Measurements from ENCODE around the gene PIK3R4. TPM values are rescaled to one million over a fixed set of nuclear protein-coding genes. Genes with fewer than 3 reads are reported as not detected.

Gene PIK3R4
- total RNA-seq, 1 donor, result 35.5 TPM

- no peaks in the 10 kb centered on the region for H3K36me3 ChIP-seq (ENCODE audit: insufficient read depth, low read length)
- H3K27me3 ChIP-seq (ENCODE audit: insufficient read depth, low read length), result no peaks in the 10 kb centered on the region
- no peak overlapping the region for H3K4me2 ChIP-seq (ENCODE audit: insufficient read depth, low read length)
- H3K79me2 ChIP-seq (ENCODE audit: insufficient read depth, low read length), result no peaks in the 10 kb centered on the region
- no peak overlapping the region for H3K27ac ChIP-seq (ENCODE audit: low read depth, low read length)
- no peaks in the 10 kb centered on the region for H4K20me1 ChIP-seq (ENCODE audit: insufficient read depth, low read length)
- no peaks in the 10 kb centered on the region for H3K4me1 ChIP-seq (ENCODE audit: insufficient read depth, low read length)
- H2AFZ ChIP-seq (ENCODE audit: low read length), result no peak overlapping the region
- DNase-seq (ENCODE audit: insufficient read length, low spot score, missing footprints), result no peak
- H3K9me3 ChIP-seq (ENCODE audit: low read depth, low read length), result no peaks in the 10 kb centered on the region
- no peak for TF ChIP-seq CTCF (IDR thresholded peaks at IDR 0.05; ENCODE audit: extremely low read depth, low read depth, low read length)
- no peak overlapping the region for H3K4me3 ChIP-seq (ENCODE audit: insufficient read depth, low read length)
Measured at GRCh38 chr3:130648293-130648692, 98.3 kb downstream of the PIK3R4 start.

- Histone ChIP-seq H3K36me3 (ENCODE audit: insufficient read depth, low read length) (no peaks in the 10 kb centered on the region), H3K27ac (ENCODE audit: low read depth, low read length) (no peak overlapping the region), H3K79me2 (ENCODE audit: insufficient read depth, low read length) (no peaks in the 10 kb centered on the region), H2AFZ (ENCODE audit: low read length) (no peak overlapping the region), H3K27me3 (ENCODE audit: insufficient read depth, low read length) (no peaks in the 10 kb centered on the region), H3K9me3 (ENCODE audit: low read depth, low read length) (no peaks in the 10 kb centered on the region), H3K4me2 (ENCODE audit: insufficient read depth, low read length) (no peak overlapping the region), H3K4me3 (ENCODE audit: insufficient read depth, low read length) (no peak overlapping the region), H3K4me1 (ENCODE audit: insufficient read depth, low read length) (no peaks in the 10 kb centered on the region), H4K20me1 (ENCODE audit: insufficient read depth, low read length) (no peaks in the 10 kb centered on the region)
- no peak for DNase-seq (ENCODE audit: insufficient read length, low spot score, missing footprints)
- TF ChIP-seq CTCF (IDR thresholded peaks at IDR 0.05; ENCODE audit: extremely low read depth, low read depth, low read length), result no peak
Measured at GRCh38 chr3:130645261-130645660, 101.4 kb downstream of the PIK3R4 start.

GRCh38 chr3:130644628-130645253 is 101.9 kb downstream of the PIK3R4 start:
- H3K9me3 ChIP-seq (ENCODE audit: low read depth, low read length), result no peaks in the 10 kb centered on the region
- H4K20me1 ChIP-seq (ENCODE audit: insufficient read depth, low read length), result no peaks in the 10 kb centered on the region
- no peak for TF ChIP-seq CTCF (IDR thresholded peaks at IDR 0.05; ENCODE audit: extremely low read depth, low read depth, low read length)
- H2AFZ ChIP-seq (ENCODE audit: low read length), result no peak overlapping the region
- no peaks in the 10 kb centered on the region for H3K36me3 ChIP-seq (ENCODE audit: insufficient read depth, low read length)
- H3K27ac ChIP-seq (ENCODE audit: low read depth, low read length), result no peak overlapping the region
- H3K27me3 ChIP-seq (ENCODE audit: insufficient read depth, low read length), result no peaks in the 10 kb centered on the region
- no peak for DNase-seq (ENCODE audit: insufficient read length, low spot score, missing footprints)
- no peak overlapping the region for H3K4me3 ChIP-seq (ENCODE audit: insufficient read depth, low read length)
- H3K4me1 ChIP-seq (ENCODE audit: insufficient read depth, low read length), result no peaks in the 10 kb centered on the region
- no peak overlapping the region for H3K4me2 ChIP-seq (ENCODE audit: insufficient read depth, low read length)
- no peaks in the 10 kb centered on the region for H3K79me2 ChIP-seq (ENCODE audit: insufficient read depth, low read length)

GRCh38 chr3:130640027-130640426 is 106.6 kb downstream of the PIK3R4 start:
- no peak overlapping the region for H3K27ac ChIP-seq (ENCODE audit: low read depth, low read length)
- DNase-seq (ENCODE audit: insufficient read length, low spot score, missing footprints), result no peak
- no peak overlapping the region for H3K4me2 ChIP-seq (ENCODE audit: insufficient read depth, low read length)
- TF ChIP-seq CTCF (IDR thresholded peaks at IDR 0.05; ENCODE audit: extremely low read depth, low read depth, low read length), result no peak
- no peak overlapping the region for H3K4me3 ChIP-seq (ENCODE audit: insufficient read depth, low read length)
- no peaks in the 10 kb centered on the region for H3K27me3 ChIP-seq (ENCODE audit: insufficient read depth, low read length)
- no peaks in the 10 kb centered on the region for H3K9me3 ChIP-seq (ENCODE audit: low read depth, low read length)
- H2AFZ ChIP-seq (ENCODE audit: low read length), result no peak overlapping the region
- H3K4me1 ChIP-seq (ENCODE audit: insufficient read depth, low read length), result no peaks in the 10 kb centered on the region
- H3K36me3 ChIP-seq (ENCODE audit: insufficient read depth, low read length), result no peaks in the 10 kb centered on the region
- no peaks in the 10 kb centered on the region for H3K79me2 ChIP-seq (ENCODE audit: insufficient read depth, low read length)
- H4K20me1 ChIP-seq (ENCODE audit: insufficient read depth, low read length), result no peaks in the 10 kb centered on the region
